Left ventricle myocardium superior (tissue), 1 donor: ENCODE data around the gene NIT1. TPM values are rescaled to one million over a fixed set of nuclear protein-coding genes. Genes with fewer than 3 reads are reported as not detected.

ENCODE experiments used
- ATAC-seq: fragments of 200-7000 bp; cut with Tn5 transposase; one replicate; pipeline ENCODE4 v1.9.1; 2020; ENCODE audit warnings: mild to moderate bottlenecking, moderate library complexity
- DNase-seq: peaks from one replicate; pipeline ENCODE4 v3.0.0-alpha.2; 2020
- intact Hi-C: fragments of 100-400 bp; cut with micrococcal nuclease; formaldehyde crosslinking; loops from one replicate; pipeline ENCODE4 v1.11.0; 2022
- total RNA-seq: library from RNA; stranded (reverse); fragmentation: NEBNext Ultra II Directional; extraction: Animal tissue kit (Norgen Biotek cat#: 25700); gene quantifications from one replicate; pipeline ENCODE4 v1.2.1, GENCODE V29; 2021
- donor health status: DM: no; HTN: yes; CAD: no; lungs with severe emphysema.

Gene NIT1
- total RNA-seq, 1 donor from 2014 or later = 33.0 TPM

DNA sequence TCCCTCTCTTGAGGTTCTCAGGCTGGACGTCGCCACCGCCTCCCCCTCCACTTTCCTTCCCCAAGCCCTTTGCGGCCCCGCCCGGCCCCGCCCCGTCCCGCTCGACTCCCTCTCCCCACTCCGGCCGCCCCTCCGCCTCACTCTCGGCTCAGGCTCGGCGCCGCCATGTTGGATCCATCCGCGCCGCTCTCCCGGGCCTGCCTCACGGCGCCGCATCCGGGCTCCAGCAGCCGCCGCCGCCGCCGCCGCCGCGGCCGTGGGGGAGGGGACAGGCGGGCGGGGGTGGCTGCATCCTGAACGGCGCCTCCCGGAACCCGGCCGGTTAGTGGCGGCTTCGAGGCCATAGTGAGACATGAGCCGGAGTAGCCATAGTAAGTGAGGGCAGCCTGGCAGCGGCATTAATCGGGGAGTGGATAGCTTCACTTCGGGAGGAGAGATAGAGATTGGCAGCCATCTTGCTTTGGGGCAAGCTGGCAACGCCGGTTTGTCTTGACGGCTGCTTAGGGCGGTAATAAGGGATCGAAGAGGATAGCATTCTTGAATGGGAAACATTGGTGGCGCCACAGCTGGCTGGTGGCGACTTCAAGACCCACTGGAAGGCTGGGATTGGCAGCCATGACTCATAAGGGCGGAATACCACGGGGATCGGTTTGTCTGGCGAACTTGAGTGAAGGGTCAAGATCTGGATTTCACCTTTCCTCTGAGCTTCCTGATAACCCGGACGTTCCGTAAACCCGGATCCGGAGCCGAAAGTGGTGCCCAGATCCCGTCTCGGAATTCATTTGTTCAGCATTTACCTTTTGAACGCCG lies 14.7 kb downstream of the NIT1 start, which contains the start of gene DEDD:
TSS of gene DEDD (minus strand) at position 258 of the 810 bp plus-strand sequence. CDS start 8,205 bp downstream, outside the sequence.
- intact Hi-C loops = no loop called here
- DNase-seq (peak; percentile 95), ATAC-seq (peak; percentile 94)

DNA sequence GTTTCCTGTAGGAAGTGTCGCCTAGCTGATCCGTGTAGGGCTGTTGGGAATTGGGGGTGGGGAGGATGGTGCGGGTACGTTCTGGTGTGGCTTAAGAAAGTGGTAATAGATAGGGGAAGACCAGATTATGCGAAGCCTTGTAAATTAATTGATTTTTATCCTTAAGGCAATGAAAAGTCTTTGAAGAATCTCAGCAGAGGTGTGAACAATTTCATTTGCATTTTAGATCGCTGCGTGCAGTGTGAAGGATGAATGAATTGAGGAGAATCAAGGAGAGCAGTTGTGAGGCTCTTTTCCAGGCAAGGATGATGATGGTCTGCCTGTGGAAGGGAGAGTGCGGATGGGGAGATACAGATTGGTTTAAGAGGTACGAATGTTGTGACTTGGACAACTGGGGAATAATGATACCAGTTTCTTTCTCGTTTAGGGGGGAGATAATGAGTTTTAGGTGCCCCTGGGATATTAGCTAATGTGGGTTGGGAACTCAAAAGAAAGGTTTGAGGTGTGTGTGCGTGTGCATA lies 15.4 kb downstream of the NIT1 start:
- no peak for DNase-seq
- ATAC-seq = peak; percentile 35
- intact Hi-C loops = no loop called here

DNA sequence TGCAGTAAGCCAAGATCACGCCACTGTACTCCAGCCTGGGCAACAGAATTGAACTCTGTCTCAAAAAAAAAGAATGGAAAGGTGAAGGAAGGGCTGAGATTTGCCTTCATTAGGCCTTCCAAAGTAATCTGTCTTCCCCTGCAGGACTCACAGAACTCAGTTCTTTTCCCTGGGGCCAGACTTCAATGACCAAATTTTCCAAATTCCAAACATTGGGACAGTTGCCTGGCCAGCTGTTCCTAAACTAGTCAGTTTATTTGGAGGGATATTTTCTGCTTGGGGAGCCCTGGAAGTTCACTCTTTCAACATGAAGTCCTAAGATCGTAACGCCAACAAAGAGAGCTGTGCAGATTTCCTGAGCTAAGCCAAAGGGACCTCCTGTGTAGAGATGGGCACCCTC lies 20.0 kb downstream of the NIT1 start:
- intact Hi-C loops = no loop called here
- ATAC-seq (peak; percentile 11), DNase-seq (no peak)

DNA sequence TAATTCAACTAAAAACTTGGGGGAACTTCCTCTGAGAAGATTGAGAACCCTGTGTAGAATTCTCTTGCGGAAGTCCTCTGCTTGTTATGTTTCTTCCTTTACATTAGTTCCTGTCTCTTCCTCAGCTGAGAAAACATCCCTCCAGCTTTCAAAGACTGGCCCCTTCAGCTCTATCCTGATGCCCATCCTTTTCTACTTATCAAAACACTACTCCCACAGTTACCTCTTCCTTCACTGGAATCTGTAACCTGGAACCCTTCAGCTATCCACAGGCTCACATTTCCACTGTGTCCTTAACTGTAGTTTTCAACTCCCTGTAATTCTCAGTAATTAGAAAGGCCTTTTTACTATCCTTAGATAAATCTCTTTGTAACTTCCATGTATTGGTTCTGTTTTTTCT lies 20.5 kb downstream of the NIT1 start:
- no peak for DNase-seq
- intact Hi-C loops = no loop called here
- no peak for ATAC-seq

DNA sequence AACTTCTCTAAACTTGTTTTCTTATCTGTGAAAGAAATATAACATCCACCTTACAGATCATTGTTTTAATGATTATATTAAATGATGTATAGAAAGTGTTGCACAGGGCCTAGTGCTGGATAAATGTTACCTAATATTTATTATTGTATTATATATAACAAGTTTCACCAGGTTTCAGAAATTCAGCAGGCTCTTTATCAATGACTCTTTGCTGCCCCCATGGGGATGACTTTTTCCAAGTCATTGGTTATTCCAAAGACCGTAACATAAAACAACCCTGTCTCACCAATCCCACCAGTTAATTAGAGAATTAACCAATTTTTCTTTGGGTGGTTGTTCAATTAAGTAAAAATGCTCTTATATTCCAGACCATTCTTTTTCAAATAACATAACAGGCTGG lies 21.9 kb downstream of the NIT1 start:
- intact Hi-C loops = no loop called here
- no peak for ATAC-seq
- no peak for DNase-seq

DNA sequence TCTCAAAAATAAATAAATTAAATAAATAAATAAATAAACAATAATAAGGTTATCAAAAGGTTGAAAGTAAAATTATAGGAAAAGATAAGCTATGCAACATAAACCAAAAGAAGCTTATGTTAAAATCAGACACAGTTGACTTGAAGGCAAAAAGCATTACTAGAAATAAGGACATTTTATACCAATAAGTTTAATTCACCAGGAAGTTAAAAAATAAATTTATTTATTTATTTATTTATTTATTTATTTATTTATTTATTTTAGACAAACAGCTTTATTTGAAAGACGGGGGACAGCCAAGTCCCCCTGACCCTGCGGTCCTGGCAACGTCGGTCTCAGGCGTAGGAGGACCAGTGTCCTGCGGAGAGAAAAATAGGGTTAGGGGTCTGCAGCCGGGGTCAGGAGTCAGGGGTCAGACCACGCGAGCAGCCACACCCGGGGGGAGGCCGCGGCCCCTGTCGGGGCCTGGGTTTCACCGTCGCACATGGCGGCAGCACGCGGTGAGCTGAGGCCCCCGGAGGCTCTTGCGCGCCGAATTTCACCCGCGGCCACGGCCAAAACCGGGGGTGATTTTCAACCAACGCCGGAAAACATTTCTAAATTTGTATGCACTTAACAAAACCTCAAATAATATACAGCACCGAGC lies 23.0 kb downstream of the NIT1 start:
- intact Hi-C loops = no loop called here
- ATAC-seq (no peak), DNase-seq (no peak)

DNA sequence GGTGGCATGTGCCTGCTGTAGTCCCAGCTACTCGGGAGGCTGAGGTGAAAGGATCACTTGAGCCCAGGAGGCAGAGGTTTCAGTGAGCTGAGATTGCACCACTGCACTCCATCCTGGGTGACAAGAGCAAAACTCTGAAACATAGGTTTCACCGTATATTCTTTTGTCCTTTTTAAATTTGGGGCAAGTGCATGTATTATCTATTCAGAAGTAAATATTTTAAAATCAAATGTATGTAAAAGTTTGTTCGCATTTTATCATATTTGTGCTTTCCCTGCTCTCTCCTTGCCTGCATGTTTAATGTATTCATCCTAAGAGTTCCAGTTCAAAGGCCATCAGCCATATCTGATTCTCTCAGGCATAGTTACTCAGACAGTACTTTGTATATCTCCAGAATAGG lies 27.9 kb downstream of the NIT1 start:
- intact Hi-C loops = no loop called here
- no peak for DNase-seq
- no peak for ATAC-seq

DNA sequence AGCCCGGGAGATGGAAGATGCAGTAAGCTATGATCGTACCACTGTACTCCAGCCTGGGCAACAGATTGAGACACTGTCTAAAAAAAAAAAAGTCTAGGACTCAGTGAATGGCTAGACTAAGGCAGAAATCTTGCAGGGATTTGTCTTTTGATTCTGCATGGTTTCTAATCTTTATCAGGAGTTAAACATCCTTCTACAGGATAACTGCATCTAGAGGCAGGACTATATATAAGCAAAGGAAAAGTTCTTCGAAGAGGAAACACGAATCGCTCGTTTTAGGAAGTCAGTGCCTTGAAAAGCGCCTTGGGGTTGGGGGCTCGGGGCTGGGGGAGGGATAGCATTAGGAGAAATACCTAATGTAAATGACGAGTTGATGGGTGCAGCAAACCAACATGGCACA lies 35.3 kb downstream of the NIT1 start:
- DNase-seq = no peak
- intact Hi-C loops = no loop called here
- ATAC-seq = no peak

DNA sequence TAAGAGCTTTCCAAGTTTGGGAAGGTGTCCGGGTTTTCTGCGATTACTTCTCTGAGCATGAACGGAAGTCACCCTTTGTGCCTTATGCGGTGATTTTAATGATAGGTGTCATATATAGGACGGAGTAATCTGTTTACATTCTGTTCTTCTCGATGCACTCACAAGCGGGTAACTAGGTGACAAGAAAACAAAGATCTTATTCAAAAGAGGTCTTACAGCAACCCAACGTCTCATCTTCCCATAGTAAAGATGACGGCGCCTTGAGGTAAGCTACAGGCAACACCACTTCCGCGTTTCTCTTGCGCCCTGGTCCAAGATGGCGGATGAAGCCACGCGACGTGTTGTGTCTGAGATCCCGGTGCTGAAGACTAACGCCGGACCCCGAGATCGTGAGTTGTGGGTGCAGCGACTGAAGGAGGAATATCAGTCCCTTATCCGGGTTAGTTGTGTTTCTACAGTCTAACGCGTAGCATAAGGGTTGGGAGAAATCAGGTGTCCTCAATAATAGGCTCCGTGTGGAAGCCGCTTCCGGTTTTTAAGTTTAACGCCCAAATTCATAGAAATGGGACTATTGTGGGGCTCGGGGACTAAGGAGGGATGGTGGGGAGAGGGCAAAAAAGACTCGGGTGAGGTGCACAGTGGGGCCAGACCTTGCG lies 35.9 kb downstream of the NIT1 start, which contains the start of gene UFC1:
TSS of gene UFC1 (plus strand) at position 297 of the 656 bp plus-strand sequence. CDS start at position 317, 20 bp downstream.
- DNase-seq (peak; percentile 83), ATAC-seq (peak; percentile 93)
- intact Hi-C loops = no loop called here

DNA sequence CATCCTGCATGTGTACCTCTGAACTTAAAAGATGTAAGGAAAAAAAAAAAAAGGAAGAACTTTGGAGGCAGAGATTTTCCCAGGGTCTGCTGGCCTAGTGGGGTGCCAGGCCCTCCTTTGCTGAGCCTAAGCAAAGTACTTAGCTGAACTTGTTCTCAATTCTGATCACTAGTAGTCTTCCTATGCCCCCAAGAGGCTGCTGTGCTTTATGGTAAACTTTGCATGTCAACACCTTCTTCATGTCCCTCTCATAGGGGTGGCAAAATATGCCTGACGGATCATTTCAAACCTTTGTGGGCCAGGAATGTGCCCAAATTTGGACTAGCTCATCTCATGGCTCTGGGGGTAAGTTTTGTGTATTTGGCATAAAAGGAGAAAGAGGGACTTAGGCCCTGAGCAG lies 40.0 kb downstream of the NIT1 start:
- intact Hi-C loops = no loop called here
- ATAC-seq = no peak

DNA sequence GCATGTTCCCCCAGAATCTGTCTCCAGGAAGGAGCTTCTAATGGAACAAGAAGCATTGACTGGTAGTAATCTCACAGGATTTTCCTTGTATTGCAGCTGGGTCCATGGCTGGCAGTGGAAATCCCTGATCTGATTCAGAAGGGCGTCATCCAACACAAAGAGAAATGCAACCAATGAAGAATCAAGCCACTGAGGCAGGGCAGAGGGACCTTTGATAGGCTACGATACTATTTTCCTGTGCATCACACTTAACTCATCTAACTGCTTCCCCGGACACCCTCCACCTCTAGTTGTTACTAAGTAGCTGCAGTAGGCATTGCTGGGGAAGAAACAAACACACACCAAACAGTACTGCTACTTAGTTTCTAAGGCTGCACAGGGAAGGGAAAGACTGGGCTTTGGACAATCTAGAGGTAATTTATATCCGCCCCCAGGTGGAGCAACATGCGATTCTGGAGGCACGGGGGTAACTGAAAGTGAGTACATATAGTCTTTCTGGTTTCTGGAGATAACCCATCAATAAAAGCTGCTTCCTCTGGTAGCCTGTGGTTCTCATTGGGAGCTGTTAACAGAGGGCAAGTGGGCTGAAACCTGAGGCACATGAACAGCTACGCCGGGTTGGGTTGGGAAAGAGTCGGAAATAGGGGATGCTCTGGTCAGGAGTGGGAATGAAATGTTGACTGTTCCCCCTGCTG lies 40.6 kb downstream of the NIT1 start:
- ATAC-seq = no peak
- no peak for DNase-seq
- intact Hi-C loops = no loop called here

More for the DNA sequence above, 40.0 kb downstream of the NIT1 start:
- no peak for DNase-seq

DNA sequence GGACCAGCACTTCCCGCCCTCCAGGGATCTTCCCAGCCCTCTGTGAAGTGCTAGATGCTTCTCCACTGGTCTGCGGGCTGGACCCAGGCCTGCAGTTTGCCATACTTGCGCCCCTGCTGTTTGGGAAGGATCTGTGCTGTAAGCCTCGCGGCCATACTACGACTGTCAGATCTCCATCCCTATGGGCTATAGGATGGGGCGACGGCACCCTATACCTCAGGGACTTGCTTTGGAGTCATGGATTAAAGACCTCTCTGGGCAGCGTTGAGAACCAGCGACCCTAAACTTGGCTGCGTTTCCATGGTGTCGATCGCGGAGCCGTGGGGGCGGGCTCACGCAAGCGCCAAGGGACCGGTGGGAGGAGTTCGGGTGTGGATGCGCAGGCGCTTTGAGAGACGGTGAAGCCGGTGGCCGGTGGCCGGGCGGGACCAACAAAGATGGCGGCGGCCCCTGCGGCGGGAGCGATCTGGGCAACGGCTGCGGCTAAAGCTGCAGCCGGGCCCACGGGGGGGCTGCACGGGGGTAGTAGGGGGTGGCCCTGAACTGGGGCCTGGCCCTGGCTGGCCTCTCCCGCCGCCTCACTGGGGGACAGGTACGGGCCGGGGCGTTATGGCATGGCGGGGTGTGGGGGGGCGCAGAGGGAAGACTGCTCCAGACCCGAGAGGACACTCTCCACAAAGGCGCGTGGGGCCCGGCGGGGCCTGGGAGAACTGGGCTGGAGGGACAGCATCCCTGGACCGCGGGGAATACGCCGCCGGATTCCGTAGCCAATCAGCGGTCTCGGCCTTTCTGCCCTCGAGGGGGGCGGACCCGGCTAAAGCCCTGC lies 41.4 kb downstream of the NIT1 start, which contains the start of gene USP21:
TSS of gene USP21 (plus strand) at position 414 of the 826 bp plus-strand sequence. CDS start 1,141 bp downstream, outside the sequence.
- ATAC-seq (peak; percentile 97), DNase-seq (peak; percentile 96)
- intact Hi-C loops = no loop called here

DNA sequence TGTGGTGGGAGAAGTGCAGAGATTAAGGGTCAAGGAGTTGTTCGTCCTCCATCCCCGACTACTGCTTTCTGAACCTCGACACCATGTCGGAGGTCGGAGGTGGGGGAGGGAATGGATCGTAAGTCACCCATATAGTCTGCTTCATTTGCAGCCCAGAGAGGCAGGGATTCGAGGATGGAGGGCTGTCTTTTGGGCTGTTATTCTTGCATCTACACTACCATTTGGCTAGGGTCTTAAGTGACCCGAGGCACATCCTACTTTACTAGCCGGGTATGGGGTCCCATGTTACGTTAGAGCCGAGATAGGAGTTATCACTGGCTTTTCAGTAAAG lies 42.0 kb downstream of the NIT1 start:
- ATAC-seq (no peak), DNase-seq (no peak)
- intact Hi-C loops = no loop called here

DNA sequence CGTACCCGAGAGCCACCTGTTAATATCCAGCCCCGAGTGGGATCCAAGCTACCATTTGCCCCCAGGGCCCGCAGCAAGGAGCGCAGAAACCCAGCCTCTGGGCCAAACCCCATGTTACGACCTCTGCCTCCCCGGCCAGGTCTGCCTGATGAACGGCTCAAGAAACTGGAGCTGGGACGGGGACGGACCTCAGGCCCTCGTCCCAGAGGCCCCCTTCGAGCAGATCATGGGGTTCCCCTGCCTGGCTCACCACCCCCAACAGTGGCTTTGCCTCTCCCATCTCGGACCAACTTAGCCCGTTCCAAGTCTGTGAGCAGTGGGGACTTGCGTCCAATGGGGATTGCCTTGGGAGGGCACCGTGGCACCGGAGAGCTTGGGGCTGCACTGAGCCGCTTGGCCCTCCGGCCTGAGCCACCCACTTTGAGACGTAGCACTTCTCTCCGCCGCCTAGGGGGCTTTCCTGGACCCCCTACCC lies 42.8 kb downstream of the NIT1 start:
- DNase-seq (no peak), ATAC-seq (no peak)
- intact Hi-C loops = no loop called here

DNA sequence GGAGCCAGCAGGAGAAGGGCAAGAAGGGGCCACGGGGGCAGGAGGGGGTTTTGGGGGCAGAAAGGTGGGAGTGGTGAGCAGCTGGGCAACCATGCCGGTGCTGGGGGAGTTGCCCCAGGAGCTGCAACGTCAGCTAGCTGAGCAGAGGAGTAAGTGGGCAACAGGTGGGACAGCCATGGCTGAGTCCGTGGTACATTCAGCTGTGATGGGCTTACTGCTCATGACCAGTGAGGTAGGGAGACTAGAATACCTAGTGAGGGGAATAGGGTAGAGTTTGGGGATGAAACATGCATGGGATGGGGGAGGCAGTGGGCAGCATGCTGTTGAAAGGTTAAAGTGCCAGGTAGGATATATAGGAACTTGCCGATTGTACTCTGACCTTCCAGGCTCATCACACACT lies 43.7 kb downstream of the NIT1 start:
- ATAC-seq = no peak
- intact Hi-C loops = no loop called here
- no peak for DNase-seq

DNA sequence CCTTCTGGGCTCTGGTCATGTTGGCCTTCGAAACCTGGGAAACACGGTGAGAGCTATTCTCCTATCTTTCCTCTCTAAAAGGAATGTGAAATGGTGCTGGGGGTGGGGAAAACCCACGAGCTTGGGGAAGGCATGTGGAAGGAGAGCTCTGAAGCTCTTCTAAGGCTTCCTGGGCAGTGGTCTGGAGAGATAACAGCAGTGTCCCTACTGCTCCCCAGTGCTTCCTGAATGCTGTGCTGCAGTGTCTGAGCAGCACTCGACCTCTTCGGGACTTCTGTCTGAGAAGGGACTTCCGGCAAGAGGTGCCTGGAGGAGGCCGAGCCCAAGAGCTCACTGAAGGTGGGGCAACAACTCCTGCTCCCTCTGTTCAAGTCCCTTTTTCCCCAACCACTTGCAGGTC lies 44.1 kb downstream of the NIT1 start:
- DNase-seq (no peak), ATAC-seq (no peak)
- intact Hi-C loops = no loop called here

DNA sequence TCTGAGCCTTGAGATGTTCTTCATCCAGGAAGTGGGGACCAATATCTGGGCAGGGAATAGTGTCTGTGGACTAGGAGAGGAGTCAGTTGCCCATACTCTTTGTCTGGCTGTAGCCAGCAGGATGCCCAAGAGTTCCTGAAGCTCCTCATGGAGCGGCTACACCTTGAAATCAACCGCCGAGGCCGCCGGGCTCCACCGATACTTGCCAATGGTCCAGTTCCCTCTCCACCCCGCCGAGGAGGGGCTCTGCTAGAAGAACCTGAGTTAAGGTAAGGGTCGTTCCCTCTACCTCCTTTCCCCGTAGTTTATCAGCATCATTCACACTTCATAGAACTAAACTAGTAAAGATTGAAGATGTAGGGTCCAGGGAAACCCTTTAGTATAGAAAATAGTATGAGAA lies 44.9 kb downstream of the NIT1 start:
- no peak for DNase-seq
- ATAC-seq = no peak
- intact Hi-C loops = no loop called here

DNA sequence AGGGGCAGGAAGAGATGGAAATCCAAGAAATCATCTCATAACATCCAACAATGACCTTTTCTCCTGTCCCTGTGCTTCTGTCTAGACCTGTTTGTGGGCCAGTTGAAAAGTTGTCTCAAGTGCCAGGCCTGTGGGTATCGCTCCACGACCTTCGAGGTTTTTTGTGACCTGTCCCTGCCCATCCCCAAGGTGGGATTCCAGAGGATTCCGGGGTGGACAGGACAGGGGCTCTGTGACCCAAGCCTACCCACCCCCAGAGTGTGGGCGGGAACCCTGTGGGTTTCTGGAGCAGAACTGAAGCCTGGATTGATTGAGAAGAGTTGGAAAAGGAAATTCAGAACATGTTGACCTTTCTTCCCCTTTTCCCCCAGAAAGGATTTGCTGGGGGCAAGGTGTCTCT lies 45.9 kb downstream of the NIT1 start:
- intact Hi-C loops = no loop called here
- ATAC-seq (no peak), DNase-seq (no peak)
